ENCODE measurements around the gene NVL.
A peak's percentile ranks its signal among the peaks of the same experiment; 100 is the strongest.

NVL gene

GRCh38 chr1:224196813-224197600, 133.0 kb downstream of the NVL start:
- Histone ChIP-seq H3K27ac (ENCODE audit: extremely low read depth, low read depth, low read length) (no peak overlapping the region), H3K4me1 (ENCODE audit: control insufficient read depth, insufficient read depth, low read length) (no peaks in the 10 kb centered on the region), H3K4me3 (ENCODE audit: low read depth, low read length) (no peak overlapping the region), H3K9me3 (ENCODE audit: control insufficient read depth, insufficient read depth, low read depth, low read length) (no peaks in the 10 kb centered on the region), H3K36me3 (ENCODE audit: control insufficient read depth in 2 of 2, insufficient read depth in 1 of 2, low read length in 2 of 2) (peaks cover 17 to 23% of the 10 kb centered on the region in 2 experiments)
- ChIA-PET POLR2A (interaction anchor here (0.6 kb wide), 1 partner anchor 75 kb away, joined by 3 read pairs; no protein-coding TSS in a partner anchor), CTCF (no interaction called here)
- no peak for TF ChIP-seq ZNF37A (tag by site-specific recombination; IDR thresholded peaks at IDR 0.05)
- TF ChIP-seq ZNF274 (IDR thresholded peaks at IDR 0.05; ENCODE audit: low read length): no peak
- no peak for TF ChIP-seq ZNF274 (tag by site-specific recombination; IDR thresholded peaks at IDR 0.05; ENCODE audit: borderline replicate concordance)
- no peak for TF ChIP-seq ZNF140 (tag by site-specific recombination; IDR thresholded peaks at IDR 0.05)
- no peak for TF ChIP-seq ZNF292 (tag by site-specific recombination; IDR thresholded peaks at IDR 0.05; ENCODE audit: borderline replicate concordance, low read depth)
- no peak for TF ChIP-seq ZNF791 (tag by site-specific recombination; IDR thresholded peaks at IDR 0.05)
- TF ChIP-seq ZSCAN18 (tag by site-specific recombination; IDR thresholded peaks at IDR 0.05): no peak
- TF ChIP-seq GLI4 (tag by site-specific recombination; IDR thresholded peaks at IDR 0.05): no peak
- TF ChIP-seq ZNF174 (tag by site-specific recombination; IDR thresholded peaks at IDR 0.05): no peak
- no peak for TF ChIP-seq ZNF426 (tag by site-specific recombination; IDR thresholded peaks at IDR 0.05)
- TF ChIP-seq ZNF223 (tag by site-specific recombination; IDR thresholded peaks at IDR 0.05): no peak
- TF ChIP-seq ZNF133 (tag by site-specific recombination; IDR thresholded peaks at IDR 0.05): no peak
- no peak for TF ChIP-seq ZNF24 (tag by site-specific recombination; IDR thresholded peaks at IDR 0.05)
- no peak for TF ChIP-seq ZNF10 (tag by site-specific recombination; IDR thresholded peaks at IDR 0.05)
- no peak for TF ChIP-seq MYNN (tag by site-specific recombination; IDR thresholded peaks at IDR 0.05; ENCODE audit: borderline replicate concordance)
- TF ChIP-seq ATF2 (tag by site-specific recombination; IDR thresholded peaks at IDR 0.05; ENCODE audit: low read depth): no peak

GRCh38 chr1:224193319-224193966, 136.5 kb downstream of the NVL start:
- CTCF ChIA-PET: interaction anchor here (0.6 to 1.1 kb wide), 4 partner anchors 8 to 320 kb away, joined by 3 read pairs; no protein-coding TSS in a partner anchor
- H3K4me3 ChIP-seq (ENCODE audit: low read depth, low read length): no peak overlapping the region
- POLR2A ChIA-PET: interaction anchor here (0.6 to 2.7 kb wide), 4 partner anchors 9 to 60 kb away, joined by 3 to 13 read pairs (median 4); partner anchors contain the start of gene DEGS1
- H3K9me3 ChIP-seq (ENCODE audit: control insufficient read depth, insufficient read depth, low read depth, low read length): no peaks in the 10 kb centered on the region
- H3K4me1 ChIP-seq (ENCODE audit: control insufficient read depth, insufficient read depth, low read length): no peaks in the 10 kb centered on the region
- H3K27ac ChIP-seq (ENCODE audit: extremely low read depth, low read depth, low read length): no peak overlapping the region
- peaks cover 40 to 42% of the 10 kb centered on the region in 2 experiments for H3K36me3 ChIP-seq (ENCODE audit: control insufficient read depth in 2 of 2, insufficient read depth in 1 of 2, low read length in 2 of 2)
- no peak for TF ChIP-seq EGR2 (tag by site-specific recombination; IDR thresholded peaks at IDR 0.05; ENCODE audit: low read depth)
- TF ChIP-seq SCRT2 (tag by site-specific recombination; IDR thresholded peaks at IDR 0.05): no peak
- TF ChIP-seq PRDM1 (tag by site-specific recombination; IDR thresholded peaks at IDR 0.05): 0 out of 2 replicates have a peak, but pooled peaks have one; percentile 30
- TF ChIP-seq ZNF362 (tag by site-specific recombination; IDR thresholded peaks at IDR 0.05): peak; percentile 85; the same call in 1 of the 2 replicates
- TF ChIP-seq ZNF623 (tag by site-specific recombination; IDR thresholded peaks at IDR 0.05): no peak
- TF ChIP-seq ZBTB49 (tag by site-specific recombination; IDR thresholded peaks at IDR 0.05; ENCODE audit: low read depth): no peak
- no peak for TF ChIP-seq KLF10 (tag by site-specific recombination; IDR thresholded peaks at IDR 0.05)
- TF ChIP-seq ZNF18 (tag by site-specific recombination; IDR thresholded peaks at IDR 0.05): peak; percentile 62
- no peak for TF ChIP-seq ZBTB17 (tag by site-specific recombination; IDR thresholded peaks at IDR 0.05)
- peak; percentile 99 for TF ChIP-seq ZNF121 (tag by site-specific recombination; IDR thresholded peaks at IDR 0.05)
- no peak for TF ChIP-seq ZBTB1 (tag by site-specific recombination; IDR thresholded peaks at IDR 0.05)

All from HEK293 (cell line).